HG03354 (cell line): ENCODE data around the gene INO80.

Experiments used
- ATAC-seq: cut with Tn5 transposase; IDR thresholded peaks from one replicate; pipeline ENCODE4 v1.9.1; 2021; ENCODE audit warnings: mild to moderate bottlenecking; ENCODE audit not compliant: unreplicated experiment, poor library complexity, severe bottlenecking

Gene INO80

GRCh38 chr15:41048852-41049251 lies 67.2 kb downstream of the INO80 start:
- ATAC-seq, result no peak

- peak; percentile 44 for ATAC-seq
These were observed 67.7 kb downstream of the INO80 start for GRCh38 chr15:41048397-41048796.

GRCh38 chr15:41047474-41047873 lies 68.6 kb downstream of the INO80 start:
- ATAC-seq, result no peak

GRCh38 chr15:41043276-41043951 lies 72.7 kb downstream of the INO80 start:
- ATAC-seq, result no peak

- ATAC-seq, result no peak
These were observed 73.2 kb downstream of the INO80 start for GRCh38 chr15:41042851-41043250.

- ATAC-seq, result no peak
These were observed 77.0 kb downstream of the INO80 start for GRCh38 chr15:41039121-41039520.

GRCh38 chr15:41032079-41032328 lies 84.1 kb downstream of the INO80 start:
- no peak for ATAC-seq

GRCh38 chr15:41031232-41032078 lies 84.6 kb downstream of the INO80 start:
- ATAC-seq, result no peak

- ATAC-seq, result no peak
These were observed 87.2 kb downstream of the INO80 start for GRCh38 chr15:41028853-41029252.

- ATAC-seq, result no peak
These were observed 90.7 kb downstream of the INO80 start for GRCh38 chr15:41025393-41025792.

GRCh38 chr15:41024885-41025284 lies 91.2 kb downstream of the INO80 start:
- ATAC-seq, result no peak

GRCh38 chr15:41024131-41024530 lies 91.9 kb downstream of the INO80 start:
- ATAC-seq, result no peak

GRCh38 chr15:41022487-41023090 lies 93.5 kb downstream of the INO80 start:
- no peak for ATAC-seq

GRCh38 chr15:41020829-41021228 lies 95.3 kb downstream of the INO80 start:
- no peak for ATAC-seq

- ATAC-seq, result no peak
These were observed 95.8 kb downstream of the INO80 start for GRCh38 chr15:41020311-41020710.

GRCh38 chr15:41019174-41019573 lies 96.9 kb downstream of the INO80 start:
- no peak for ATAC-seq

GRCh38 chr15:41018534-41018933 lies 97.5 kb downstream of the INO80 start:
- ATAC-seq, result no peak

- ATAC-seq, result no peak
These were observed 98.9 kb downstream of the INO80 start for GRCh38 chr15:41017066-41017735.

GRCh38 chr15:41013691-41014414 lies 102.2 kb downstream of the INO80 start:
- no peak for ATAC-seq
